IMR-90 (cell line): ENCODE results near the gene RPS24. TPM values are rescaled to one million over a fixed set of nuclear protein-coding genes. Genes with fewer than 3 reads are reported as not detected.
A peak's percentile ranks its signal among the peaks of the same experiment; 100 is the strongest.

ENCODE experiments used
- ATAC-seq: fragments of 200-7000 bp; cut with Tn5 transposase; 2 replicates; pipeline ENCODE4 v1.9.1; 2020; ENCODE audit warnings: low read depth, mild to moderate bottlenecking, moderate library complexity
- BruUV-seq: library from RNA; stranded (reverse); fragments of 400-500 nt; replicated peaks from 2 replicates; lab custom pipeline; 2021; lab: Mats Ljungman, UMichigan
- CTCF ChIA-PET: fragments of 300-600 bp; formaldehyde crosslinking; extraction: SDS; loops from one replicate; lab custom pipeline; 2021; ENCODE audit warnings: antibody characterized with exemption; lab: Yijun Ruan, JAX
- POLR2A ChIA-PET: fragments of 300-600 bp; sonication (Branson Sonifier 250); formaldehyde crosslinking; loops from one replicate; lab custom pipeline; 2022; ENCODE audit warnings: antibody characterized with exemption; ENCODE audit not compliant: unreplicated experiment; lab: Charles Lee
- DNase-seq: peaks from one replicate; pipeline ENCODE4 v3.0.0; 2013
- H2AFZ ChIP-seq: replicated peaks from 2 replicates; pipeline ENCODE3; 2013; ENCODE audit warnings: low read length, mild to moderate bottlenecking; ENCODE audit not compliant: poor library complexity
- H2AK5ac ChIP-seq: 2 replicates; pipeline ENCODE4 v1.6.1; 2013; ENCODE audit warnings: low read depth, low read length, inconsistent platforms
- H2AK9ac ChIP-seq: replicated peaks from 2 replicates; pipeline ENCODE3; 2013; ENCODE audit warnings: mild to moderate bottlenecking, low read depth, low read length, moderate library complexity; ENCODE audit not compliant: poor library complexity
- H2BK120ac ChIP-seq: 2 replicates; pipeline ENCODE4 v1.6.1; 2013; ENCODE audit warnings: low read depth, low read length, inconsistent platforms
- H2BK15ac ChIP-seq: 3 replicates; pipeline ENCODE4 v1.6.1; 2013; ENCODE audit warnings: low read depth, low read length, inconsistent platforms
- H2BK20ac ChIP-seq: 2 replicates; pipeline ENCODE4 v1.6.1; 2013; ENCODE audit warnings: low read depth, mild to moderate bottlenecking, inconsistent platforms, low read length, moderate library complexity
- H2BK5ac ChIP-seq: 2 replicates; pipeline ENCODE4 v1.6.1; 2013; ENCODE audit warnings: mild to moderate bottlenecking, low read depth, low read length, inconsistent platforms; ENCODE audit not compliant: poor library complexity, severe bottlenecking
- H3K14ac ChIP-seq: replicated peaks from 2 replicates; pipeline ENCODE4 v1.6.1; 2013; ENCODE audit warnings: low read depth, low read length, inconsistent platforms
- H3K18ac ChIP-seq: 2 replicates; pipeline ENCODE4 v1.6.1; 2013; ENCODE audit warnings: low read depth, low read length, control low read depth
- H3K23ac ChIP-seq: 2 replicates; pipeline ENCODE4 v1.6.1; 2013; ENCODE audit warnings: low read depth, low read length, inconsistent platforms
- H3K27ac ChIP-seq: 2 replicates; pipeline ENCODE4 v1.5.1; 2013; ENCODE audit warnings: mild to moderate bottlenecking, control low read depth, low read length; ENCODE audit not compliant: insufficient read depth
- H3K27me3 ChIP-seq: 2 replicates; pipeline ENCODE4 v1.6.1; 2013; ENCODE audit warnings: low read length; ENCODE audit not compliant: control insufficient read depth, insufficient read depth
- H3K36me3 ChIP-seq: 2 replicates; pipeline ENCODE4 v1.6.1; 2013; ENCODE audit warnings: low read length, mixed read lengths; ENCODE audit not compliant: control insufficient read depth, insufficient read depth
- H3K4ac ChIP-seq: 2 replicates; pipeline ENCODE4 v1.6.1; 2013; ENCODE audit warnings: low read depth, low read length, inconsistent platforms
- H3K4me1 ChIP-seq: 2 replicates; pipeline ENCODE4 v1.6.1; 2013; ENCODE audit warnings: low read length, mixed read lengths; ENCODE audit not compliant: control insufficient read depth, insufficient read depth
- H3K4me2 ChIP-seq: 2 replicates; pipeline ENCODE4 v1.6.1; 2013; ENCODE audit warnings: low read depth, mild to moderate bottlenecking, control low read depth, low read length, moderate library complexity
- H3K4me3 ChIP-seq: 2 replicates; pipeline ENCODE4 v1.5.1; 2013; ENCODE audit warnings: low read depth, mild to moderate bottlenecking, control low read depth, low read length, moderate library complexity; ENCODE audit not compliant: insufficient read depth
- H3K56ac ChIP-seq: 2 replicates; pipeline ENCODE4 v1.6.1; 2013; ENCODE audit warnings: low read length, inconsistent platforms; ENCODE audit not compliant: insufficient read depth; ENCODE audit errors: extremely low read depth
- H3K79me1 ChIP-seq, 2 experiments: 2 replicates each; pipeline ENCODE4 v1.6.1; 2013; ENCODE audit warnings: low read length in 2 of 2, inconsistent platforms in 1 of 2, low read depth in 1 of 2
- H3K9ac ChIP-seq: 2 replicates; pipeline ENCODE4 v1.6.1; 2013; ENCODE audit warnings: low read depth, low read length, control low read depth
- H3K9me1 ChIP-seq: 2 replicates; pipeline ENCODE4 v1.6.1; 2013; ENCODE audit warnings: low read length, inconsistent platforms; ENCODE audit not compliant: insufficient read depth
- H3K9me3 ChIP-seq: 2 replicates; pipeline ENCODE4 v1.6.1; 2013; ENCODE audit warnings: low read length; ENCODE audit not compliant: control insufficient read depth, insufficient read depth
- H4K20me1 ChIP-seq: 2 replicates; pipeline ENCODE4 v1.6.1; 2013; ENCODE audit warnings: low read length, inconsistent platforms; ENCODE audit not compliant: insufficient read depth
- H4K5ac ChIP-seq: 2 replicates; pipeline ENCODE4 v1.6.1; 2013; ENCODE audit warnings: mild to moderate bottlenecking, low read depth, low read length, control low read depth
- H4K8ac ChIP-seq, 2 experiments: 2 replicates each; pipeline ENCODE4 v1.6.1; 2013; ENCODE audit warnings: low read depth in 2 of 2, low read length in 2 of 2, control low read depth in 1 of 2, inconsistent platforms in 1 of 2
- H4K91ac ChIP-seq: 2 replicates; pipeline ENCODE4 v1.6.1; 2013; ENCODE audit warnings: low read depth, low read length, inconsistent platforms; ENCODE audit not compliant: insufficient read depth
- BHLHE40 ChIP-seq: fragments of 150-350 bp; IDR thresholded peaks from 2 replicates; pipeline ENCODE4 v1.6.1; 2016; ENCODE audit warnings: mild to moderate bottlenecking, low read depth, low read length
- CHD1 ChIP-seq: IDR thresholded peaks from 2 replicates; pipeline ENCODE4 v1.6.1; 2012; ENCODE audit warnings: low read depth, low read length, improper control_type of control experiment
- FOS ChIP-seq: fragments of 150-350 bp; IDR thresholded peaks from 2 replicates; pipeline ENCODE4 v1.6.1; 2016; ENCODE audit warnings: low read depth, low read length
- MAFK ChIP-seq: IDR thresholded peaks from 2 replicates; pipeline ENCODE4 v1.6.1; 2012; ENCODE audit warnings: low read depth, low read length, improper control_type of control experiment
- MAZ ChIP-seq: IDR thresholded peaks from 2 replicates; pipeline ENCODE4 v1.6.1; 2012; ENCODE audit warnings: low read depth, mild to moderate bottlenecking, low read length, improper control_type of control experiment, moderate library complexity, borderline replicate concordance
- MXI1 ChIP-seq: IDR thresholded peaks from 2 replicates; pipeline ENCODE4 v1.6.1; 2012; ENCODE audit warnings: low read depth, mild to moderate bottlenecking, low read length, moderate library complexity, borderline replicate concordance
- NFE2L2 ChIP-seq: fragments of 150-350 bp; IDR thresholded peaks from 2 replicates; pipeline ENCODE4 v1.6.1; 2016; ENCODE audit warnings: low read depth, mild to moderate bottlenecking, low read length
- RAD21 ChIP-seq: IDR thresholded peaks from 2 replicates; pipeline ENCODE4 v1.6.1; 2012; ENCODE audit warnings: low read length, improper control_type of control experiment
- RFX5 ChIP-seq: IDR thresholded peaks from 2 replicates; pipeline ENCODE4 v1.8.0; 2012; ENCODE audit warnings: low read depth, mild to moderate bottlenecking, low read length, moderate library complexity
- USF2 ChIP-seq: fragments of 150-350 bp; IDR thresholded peaks from 2 replicates; pipeline ENCODE4 v1.6.1; 2017; ENCODE audit warnings: mild to moderate bottlenecking, antibody characterized with exemption, low read length, low read depth
- WGBS, 2 experiments: methylation state at CpG; one replicate each; pipeline versions ENCODE4 v1.1.5 to v1.1.7; 2013; ENCODE audit warnings: missing lambda C conversion rate in 2 of 2; ENCODE audit not compliant: insufficient read length in 1 of 2; ENCODE audit errors: extremely low coverage in 2 of 2; 5-methylcytosine and 5-hydroxymethylcytosine counted together
- dilution Hi-C: fragments of 300-500 bp; cut with HindIII; formaldehyde crosslinking; loops from one replicate; pipeline ENCODE4 v1.14.3; 2018; ENCODE audit warnings: low sequenced_read_pairs; ENCODE audit not compliant: unreplicated experiment
- in situ Hi-C: fragments of 300-500 bp; cut with MboI; formaldehyde crosslinking; loops from 3 replicates; pipeline ENCODE4 v1.14.3; 2019; ENCODE audit warnings: low sequenced_read_pairs, inconsistent platforms, mixed read lengths
- intact Hi-C: fragments of 100-400 bp; cut with micrococcal nuclease; formaldehyde crosslinking; loops from 2 replicates; pipeline ENCODE4 v1.10.0; 2022
- polyA plus RNA-seq, 3 experiments: library from polyadenylated mRNA; depleted of rRNA; stranded (reverse); fragments of >200 nt; gene quantifications; 2 replicates each; pipeline ENCODE4 v1.2.3, GENCODE V29; 2012; ENCODE audit warnings: low replicate concordance in 1 of 3
- total RNA-seq: library from RNA; depleted of rRNA; stranded (reverse); fragments of >200 nt; gene quantifications from 2 replicates; pipeline ENCODE4 v1.2.3, GENCODE V29; 2012

Gene RPS24
- total and polyA plus RNA-seq, 2 of the 4 experiments (the other 2 are of a cell fraction): 1,664 to 4,721 TPM

- no peak overlapping the region for H2AFZ ChIP-seq
- in situ Hi-C loops (no loop called here), dilution Hi-C loops (no loop called here), intact Hi-C loops (no loop called here)
- H3K9me1 ChIP-seq: peaks cover 18% of the 10 kb centered on the region
- TF ChIP-seq MAFK (no peak), BHLHE40 (no peak), CHD1 (no peak), RFX5 (no peak), MXI1 (no peak), NFE2L2 (no peak), FOS (no peak), MAZ (no peak), USF2 (no peak), RAD21 (no peak)
- no peak overlapping the region for H2BK5ac ChIP-seq
- no peak overlapping the region for H3K14ac ChIP-seq
- CTCF ChIA-PET: no interaction called here
- H3K18ac ChIP-seq: no peak overlapping the region
- H3K36me3 ChIP-seq: peaks cover 47% of the 10 kb centered on the region
- no peak overlapping the region for H3K4me3 ChIP-seq
- H2AK9ac ChIP-seq: no peak overlapping the region
- DNase-seq (no peak), ATAC-seq (no peak)
- no peak overlapping the region for H3K56ac ChIP-seq
- no peak overlapping the region for H2AK5ac ChIP-seq
- no peak overlapping the region for H3K27ac ChIP-seq
- no peak overlapping the region for H4K91ac ChIP-seq
- no TSS peak for BruUV-seq
- peaks cover 2% of the 10 kb centered on the region; the same call in 1 of the 2 replicates for H3K4me1 ChIP-seq
- peaks cover 32 to 64% of the 10 kb centered on the region in 2 experiments for H3K79me1 ChIP-seq
- 96% methylated on average over 3 of the region's 9 CpGs; no CpG with 5 or more reads in 1 of the 2 experiments for WGBS, 2 experiments
- no peak overlapping the region for H2BK120ac ChIP-seq
- no peak overlapping the region for H3K9ac ChIP-seq
- H2BK20ac ChIP-seq: no peak overlapping the region
- H4K8ac ChIP-seq: no peak overlapping the region
- H4K5ac ChIP-seq: no peak overlapping the region
- H3K4me2 ChIP-seq: no peak overlapping the region
- H4K20me1 ChIP-seq: peaks cover 63% of the 10 kb centered on the region
- peak overlapping the region; percentile 47; the same call in 1 of the 2 replicates for H3K23ac ChIP-seq
- no peaks in the 10 kb centered on the region for H3K9me3 ChIP-seq
- no peak overlapping the region for H2BK15ac ChIP-seq
- no peaks in the 10 kb centered on the region for H3K27me3 ChIP-seq
- POLR2A ChIA-PET: no interaction called here
- no peak overlapping the region for H3K4ac ChIP-seq
Measured at GRCh38 chr10:78035933-78036583, 2.4 kb downstream of the RPS24 start.
